GM12878 (cell line): ENCODE results near the gene LGALS9. TPM values are rescaled to one million over a fixed set of nuclear protein-coding genes. Genes with fewer than 3 reads are reported as not detected.

Source experiments
- ATAC-seq: fragments of 200-7000 bp; cut with Tn5 transposase; 3 replicates; pipeline ENCODE4 v1.9.1; 2020; ENCODE audit warnings: mild to moderate bottlenecking, moderate library complexity
- BruUV-seq: library from RNA; stranded (reverse); fragments of 400-500 nt; replicated peaks from 2 replicates; lab custom pipeline; 2021; lab: Mats Ljungman, UMichigan
- CTCF ChIA-PET: fragments of 300-600 bp; sonication (Branson Sonifier 250); formaldehyde crosslinking; extraction: SDS; loops from one replicate; lab custom pipeline; 2021; ENCODE audit warnings: inconsistent platforms; lab: Yijun Ruan, JAX
- POLR2A ChIA-PET: fragments of 350-600 bp; formaldehyde crosslinking; extraction: SDS; loops from one replicate; lab custom pipeline; 2021; ENCODE audit warnings: inconsistent platforms; lab: Charles Lee
- RAD21 ChIA-PET: fragments of 300-600 bp; sonication (Branson Sonifier 250); formaldehyde crosslinking; loops from one replicate; lab custom pipeline; 2023; ENCODE audit warnings: antibody characterized with exemption; ENCODE audit not compliant: unreplicated experiment; lab: Charles Lee
- SMC1A ChIA-PET: fragments of 300-600 bp; sonication (Branson Sonifier 250); formaldehyde crosslinking; loops from one replicate; lab custom pipeline; 2023; ENCODE audit not compliant: unreplicated experiment, uncharacterized antibody; lab: Charles Lee
- DNase-seq: peaks from one replicate; pipeline ENCODE4 v3.0.0-alpha.2; 2011; ENCODE audit warnings: low read depth, low spot score
- FAIRE-seq: peaks from 3 replicates; lab custom pipeline; 2011; peaks lifted over from hg19 to GRCh38; lab: Jason Lieb, UNC
- H2AFZ ChIP-seq: 2 replicates; pipeline ENCODE4 v1.6.0; 2011; ENCODE audit warnings: low read depth, low read length, control low read depth; ENCODE audit not compliant: control insufficient read depth
- H3K27ac ChIP-seq: 2 replicates; pipeline ENCODE4 v1.5.1; 2011; ENCODE audit warnings: control low read depth; ENCODE audit not compliant: control insufficient read depth, insufficient read depth
- H3K27me3 ChIP-seq, 2 experiments: replicated peaks in 1 of 2; 2 replicates each; pipeline versions ENCODE4 v1.6.0 to v1.6.1; 2011; ENCODE audit warnings: low read length in 1 of 2; ENCODE audit not compliant: control insufficient read depth in 2 of 2, insufficient read depth in 2 of 2
- H3K36me3 ChIP-seq, 2 experiments: 2 replicates each; pipeline ENCODE4 v1.5.1; 2011; ENCODE audit warnings: low read length in 1 of 2; ENCODE audit not compliant: control insufficient read depth in 2 of 2, insufficient read depth in 2 of 2
- H3K4me1 ChIP-seq: 2 replicates; pipeline ENCODE4 v1.6.1; 2011; ENCODE audit warnings: mild to moderate bottlenecking, low read length, moderate library complexity, mixed read lengths; ENCODE audit not compliant: control insufficient read depth, insufficient read depth
- H3K4me2 ChIP-seq: 2 replicates; pipeline ENCODE4 v1.6.0; 2011; ENCODE audit warnings: control low read depth; ENCODE audit not compliant: control insufficient read depth, insufficient read depth
- H3K4me3 ChIP-seq: fragments of 200-600 bp; sonication (generic); 2 replicates; pipeline ENCODE4 v1.5.1; 2016
- H3K79me2 ChIP-seq: 2 replicates; pipeline ENCODE4 v1.6.0; 2011; ENCODE audit warnings: low read length; ENCODE audit not compliant: control insufficient read depth, insufficient read depth
- H3K9ac ChIP-seq: 2 replicates; pipeline ENCODE4 v1.8.0; 2011; ENCODE audit warnings: low read length, control low read depth, mixed read lengths; ENCODE audit not compliant: control insufficient read depth, insufficient read depth
- H3K9me3 ChIP-seq: replicated peaks from 3 replicates; pipeline ENCODE4 v1.5.1; 2011; ENCODE audit warnings: mild to moderate bottlenecking, low read length; ENCODE audit not compliant: control insufficient read depth, insufficient read depth
- H4K20me1 ChIP-seq: 2 replicates; pipeline ENCODE4 v1.6.0; 2011; ENCODE audit not compliant: control insufficient read depth, insufficient read depth
- CREM ChIP-seq: IDR thresholded peaks from 2 replicates; pipeline ENCODE4 v1.6.1; 2014; ENCODE audit warnings: antibody characterized with exemption, low read depth
- EED ChIP-seq: sonication (generic); IDR thresholded peaks from 2 replicates; pipeline ENCODE4 v1.6.1; 2016; ENCODE audit warnings: antibody characterized with exemption, low read depth
- PML ChIP-seq: IDR thresholded peaks from 2 replicates; pipeline ENCODE4 v1.6.1; 2012; ENCODE audit warnings: low read length, inconsistent platforms
- POU2F2 ChIP-seq: IDR thresholded peaks from 3 replicates; pipeline ENCODE4 v1.6.1; 2011; ENCODE audit warnings: low read depth, mild to moderate bottlenecking, low read length, borderline replicate concordance
- SIN3A ChIP-seq: IDR thresholded peaks from 2 replicates; pipeline ENCODE4 v1.6.1; 2012; ENCODE audit warnings: low read depth, low read length, improper control_type of control experiment
- SKIL ChIP-seq: fragments of 450-650 bp; IDR thresholded peaks from 2 replicates; pipeline ENCODE4 v1.6.1; 2017; ENCODE audit warnings: mild to moderate bottlenecking, low read depth, inconsistent platforms; ENCODE audit not compliant: poor library complexity, severe bottlenecking
- SMARCA5 ChIP-seq: fragments of 450-650 bp; IDR thresholded peaks from 2 replicates; pipeline ENCODE4 v1.6.1; 2017; ENCODE audit warnings: mild to moderate bottlenecking
- WRNIP1 ChIP-seq: IDR thresholded peaks from 2 replicates; pipeline ENCODE4 v1.6.1; 2011; ENCODE audit warnings: low read depth, low read length, improper control_type of control experiment, borderline replicate concordance
- WGBS: methylation state at CpG from one replicate; pipeline ENCODE4 v1.1.6; 2016; ENCODE audit warnings: low lambda C conversion rate; ENCODE audit not compliant: insufficient replicate concordance, insufficient coverage; ENCODE audit errors: missing lambda C conversion rate; 5-methylcytosine and 5-hydroxymethylcytosine counted together
- in situ Hi-C: fragments of 300-500 bp; cut with MboI; formaldehyde crosslinking; loops from 9 replicates; pipeline ENCODE4 v1.14.3; 2018; ENCODE audit warnings: mixed read lengths
- intact Hi-C: fragments of 100-400 bp; cut with micrococcal nuclease; formaldehyde crosslinking; loops from one replicate; pipeline ENCODE4 v1.14.2; 2022; ENCODE audit not compliant: unreplicated experiment
- polyA plus RNA-seq, 11 experiments: library from polyadenylated mRNA; depleted of rRNA in 4 of 11; unstranded in 6 of 11; stranded (reverse) in 5 of 11; fragments of >200 nt; fragmentation: Nextera tagmentation in 4 of 11; fragmentation: Illumina TruSeq in 1 of 11; extraction: Ambion mirVana in 4 of 11; extraction: Trizol in 1 of 11; gene quantifications; 1 replicate in 1 of 11; 2 replicates in 10 of 11; pipeline versions ENCODE4 v1.2.1 to v1.2.3, GENCODE V29; 2011 to 2016; ENCODE audit warnings: inconsistent platforms in 2 of 11, missing spikeins in 2 of 11, low read depth in 1 of 11
- total RNA-seq, 4 experiments: library from RNA; depleted of rRNA in 3 of 4; stranded (reverse); fragments of >200 nt in 3 of 4; fragmentation: Illumina TruSeq in 1 of 4; extraction: Trizol in 1 of 4; gene quantifications; 2 replicates each; pipeline versions ENCODE4 v1.2.1 to v1.2.3, GENCODE V29; 2013 to 2021

The LGALS9 gene
- total and polyA plus RNA-seq, 10 of the 15 experiments (the other 5 are each of a cell fraction or from before 2014, with no cell fraction given) = 22.5 to 294 (median 155) TPM

- H3K9ac ChIP-seq = no peak overlapping the region
- intact Hi-C loops = loop anchor here (2.0 to 5.0 kb wide), 2 partner anchors 47 to 306 kb away; no protein-coding TSS in a partner anchor
These were observed 27.6 kb upstream of the LGALS9 start for GRCh38 chr17:27603421-27603770.

More at GRCh38 chr17:27603421-27603770, 27.6 kb upstream of the LGALS9 start:
- no peaks in the 10 kb centered on the region for H3K27me3 ChIP-seq
- no peaks in the 10 kb centered on the region for H4K20me1 ChIP-seq
- no peak for DNase-seq
- no peak overlapping the region for H3K4me2 ChIP-seq
- H3K27ac ChIP-seq = no peak overlapping the region
- POLR2A ChIA-PET = no interaction called here
- H3K36me3 ChIP-seq = peaks cover 12 to 34% of the 10 kb centered on the region in 2 experiments; a peak in 3 of 4 replicates
- no peaks in the 10 kb centered on the region for H3K9me3 ChIP-seq
- BruUV-seq = no TSS peak
- RAD21 ChIA-PET = interaction anchor here (0.9 to 5.0 kb wide), 8 partner anchors 17 to 367 kb away, joined by 3 to 51 read pairs (median 4); no protein-coding TSS in a partner anchor
- no peak overlapping the region for H3K4me3 ChIP-seq
- CTCF ChIA-PET = interaction anchor here (0.5 to 9.1 kb wide), 24 partner anchors 8 to 364 kb away, joined by 3 to 134 read pairs (median 10); partner anchors contain the start of gene LGALS9
- peaks cover 5% of the 10 kb centered on the region; the same call in 1 of the 2 replicates for H3K4me1 ChIP-seq
- no peaks in the 10 kb centered on the region for H3K79me2 ChIP-seq
- FAIRE-seq = no peak
- in situ Hi-C loops = loop anchor here (10.0 kb wide), 2 partner anchors 51 to 59 kb away; no protein-coding TSS in a partner anchor
- WGBS = 46% methylated on average over 2 of the region's 2 CpGs
- SMC1A ChIA-PET = interaction anchor here (0.9 to 4.7 kb wide), 5 partner anchors 11 to 147 kb away, joined by 3 to 76 read pairs (median 4); partner anchors contain the start of gene KSR1
- no peak overlapping the region for H2AFZ ChIP-seq
- ATAC-seq = no peak
- no peak for TF ChIP-seq WRNIP1
- TF ChIP-seq EED = no peak
- TF ChIP-seq PML = no peak
- no peak for TF ChIP-seq SKIL
- no peak for TF ChIP-seq SIN3A
- TF ChIP-seq SMARCA5 = no peak
- TF ChIP-seq POU2F2 = no peak
- TF ChIP-seq CREM = no peak
